Fibroblast of upper back skin (primary cell): Measurements from ENCODE around the gene PPP1R3D.
"Not testable (repeated sequence)": the region's sequence is repeated elsewhere in the genome, so short reads cannot be mapped to it uniquely, and the experiment has no call there.

Experiments used
- DNase-seq: peaks from one replicate; pipeline ENCODE4 v3.0.0-alpha.2; 2013

Gene PPP1R3D, protein sequence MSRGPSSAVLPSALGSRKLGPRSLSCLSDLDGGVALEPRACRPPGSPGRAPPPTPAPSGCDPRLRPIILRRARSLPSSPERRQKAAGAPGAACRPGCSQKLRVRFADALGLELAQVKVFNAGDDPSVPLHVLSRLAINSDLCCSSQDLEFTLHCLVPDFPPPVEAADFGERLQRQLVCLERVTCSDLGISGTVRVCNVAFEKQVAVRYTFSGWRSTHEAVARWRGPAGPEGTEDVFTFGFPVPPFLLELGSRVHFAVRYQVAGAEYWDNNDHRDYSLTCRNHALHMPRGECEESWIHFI

DNA sequence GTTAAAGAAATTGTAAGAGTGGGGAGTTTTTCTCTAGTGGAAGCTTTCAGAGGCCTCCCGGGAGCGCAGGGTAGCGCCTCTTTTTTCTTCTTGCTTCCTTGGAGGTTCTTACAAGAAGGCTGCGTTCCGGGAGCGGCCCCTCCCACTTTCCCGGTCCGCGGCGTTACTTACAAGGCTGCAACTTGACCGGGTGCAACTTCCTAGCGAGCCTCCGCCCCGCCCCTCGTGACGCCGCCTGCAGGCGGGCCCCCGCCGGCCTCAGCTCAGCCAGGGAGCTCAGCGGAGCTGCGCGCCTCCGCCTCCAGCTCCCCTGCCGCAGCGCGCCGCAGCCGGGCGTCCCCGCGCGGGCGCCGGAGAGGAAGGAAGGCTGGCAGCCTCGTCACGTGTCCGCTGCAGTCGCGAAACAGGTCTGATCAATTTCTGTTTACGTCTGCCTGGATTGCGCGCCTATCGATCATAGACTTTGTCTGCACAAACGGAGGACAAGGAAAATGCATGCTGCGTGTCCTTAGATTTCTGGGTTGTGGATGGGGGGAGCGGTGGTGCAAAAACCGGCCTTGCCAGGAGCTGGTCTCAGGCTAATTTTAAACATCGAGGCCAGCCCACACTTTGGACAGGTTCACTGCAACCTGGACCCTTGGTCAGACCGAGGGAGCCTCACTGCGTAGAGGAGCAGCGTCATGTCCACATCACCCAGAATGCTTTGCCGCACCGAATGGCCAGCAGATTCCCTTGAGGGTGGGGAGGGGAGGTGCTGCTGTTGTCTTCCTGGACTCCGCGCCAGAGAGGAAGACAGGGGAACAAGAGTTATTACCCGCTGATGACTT is at the start of gene PPP1R3D, which contains the start of gene FAM217B:
TSS of gene PPP1R3D (minus strand) at position 177 of the 827 bp plus-strand sequence. CDS start 374 bp downstream, outside the sequence.
TSS of gene FAM217B (plus strand) at position 261 of the 827 bp plus-strand sequence. CDS start 3,555 bp downstream, outside the sequence.
- peak; percentile 96 for DNase-seq

DNA sequence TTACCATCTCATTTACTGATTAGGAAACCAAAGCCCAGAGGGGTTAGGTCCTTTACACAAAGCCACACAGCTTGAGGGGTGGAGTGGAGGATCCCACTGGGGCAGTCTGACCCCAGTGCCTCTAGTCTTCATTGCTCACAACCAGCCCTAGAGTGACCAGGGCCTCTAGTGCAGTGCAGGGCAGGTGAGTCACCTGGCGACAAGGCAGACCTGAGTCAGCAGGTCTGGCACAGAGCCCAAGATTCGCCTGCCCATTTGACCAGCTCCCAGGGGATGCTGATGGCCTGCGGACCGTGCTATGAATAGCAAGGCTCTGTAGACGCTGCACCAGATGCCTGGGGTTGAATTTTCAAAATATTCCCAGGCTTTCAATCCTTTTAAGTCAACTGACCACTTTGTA is 48.0 kb upstream of the PPP1R3D start:
- DNase-seq, result no peak

DNA sequence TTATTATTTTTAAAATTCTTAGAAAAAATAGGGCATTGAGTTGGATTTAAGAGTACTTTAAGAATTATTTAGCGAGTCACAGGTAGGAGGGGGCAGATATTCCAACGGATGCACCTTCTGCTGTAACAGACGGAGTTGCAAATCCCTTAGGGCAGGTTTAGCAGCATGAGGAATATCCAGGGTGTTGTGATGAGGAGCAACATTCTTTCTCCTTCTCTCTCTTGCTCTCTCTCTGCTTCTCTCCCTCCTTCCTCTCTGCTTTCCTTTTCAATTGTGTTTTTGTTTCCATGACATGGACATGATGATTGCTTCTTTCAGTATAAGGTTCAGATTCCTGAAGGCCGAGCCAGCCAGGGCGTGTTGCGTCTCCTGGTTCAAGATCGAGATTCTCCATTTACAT is 47.0 kb upstream of the PPP1R3D start:
- no peak for DNase-seq

DNA sequence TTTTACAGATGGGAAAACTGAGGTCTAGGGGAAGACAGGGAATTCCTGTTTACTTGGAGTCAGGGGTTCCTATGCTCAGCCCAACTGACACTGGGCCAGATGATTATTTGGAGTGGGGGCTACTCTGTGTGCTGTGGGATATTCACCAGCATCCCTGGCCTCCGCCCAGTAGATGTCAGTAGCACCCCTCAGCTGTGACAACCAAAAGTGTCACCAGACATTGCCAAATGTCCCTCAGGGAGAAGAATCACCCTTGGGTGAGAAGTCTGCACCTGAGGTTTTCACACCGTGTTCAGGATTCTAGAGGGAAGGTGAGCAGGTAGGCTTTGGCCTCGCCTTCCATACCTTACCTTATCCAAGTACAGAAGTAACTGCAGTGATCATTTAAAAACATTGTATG is 45.8 kb upstream of the PPP1R3D start:
- DNase-seq, result no peak

DNA sequence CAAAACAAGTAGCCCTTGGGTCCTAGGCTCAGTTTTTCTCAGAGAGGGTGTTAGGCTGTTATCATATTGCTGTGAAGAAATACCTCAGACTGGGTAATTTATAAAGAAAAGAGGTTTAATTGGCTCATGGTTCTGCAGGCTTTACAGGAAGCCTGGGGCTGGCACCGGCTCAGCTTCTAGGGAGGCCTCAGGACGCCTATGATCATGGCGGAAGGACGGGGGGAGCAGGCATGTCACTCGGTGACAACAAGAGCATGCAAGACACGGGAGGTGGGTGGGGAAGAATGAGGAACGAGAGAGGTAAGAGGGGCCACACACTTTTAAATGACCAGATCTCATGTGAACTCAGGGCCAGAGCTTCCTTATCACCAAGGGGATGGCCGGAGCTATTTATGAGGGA is 45.1 kb upstream of the PPP1R3D start:
- no peak for DNase-seq

DNA sequence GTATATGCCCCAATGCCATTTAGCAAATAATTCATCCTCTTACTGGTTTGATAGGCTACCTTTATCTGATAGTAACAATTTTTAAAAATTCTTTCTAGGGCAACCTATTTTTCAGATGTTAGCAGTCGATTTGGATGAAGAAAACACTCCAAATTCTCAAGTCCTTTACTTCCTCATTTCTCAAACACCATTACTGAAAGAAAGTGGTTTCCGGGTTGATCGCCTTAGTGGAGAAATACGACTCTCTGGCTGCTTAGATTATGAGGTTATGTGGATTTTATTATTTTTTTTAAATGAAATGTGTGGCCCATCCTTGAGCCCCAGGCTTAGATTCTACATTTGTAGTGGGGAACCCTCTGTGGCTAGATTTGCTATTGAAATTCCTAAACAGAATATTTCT is 44.4 kb upstream of the PPP1R3D start:
- no peak for DNase-seq

DNA sequence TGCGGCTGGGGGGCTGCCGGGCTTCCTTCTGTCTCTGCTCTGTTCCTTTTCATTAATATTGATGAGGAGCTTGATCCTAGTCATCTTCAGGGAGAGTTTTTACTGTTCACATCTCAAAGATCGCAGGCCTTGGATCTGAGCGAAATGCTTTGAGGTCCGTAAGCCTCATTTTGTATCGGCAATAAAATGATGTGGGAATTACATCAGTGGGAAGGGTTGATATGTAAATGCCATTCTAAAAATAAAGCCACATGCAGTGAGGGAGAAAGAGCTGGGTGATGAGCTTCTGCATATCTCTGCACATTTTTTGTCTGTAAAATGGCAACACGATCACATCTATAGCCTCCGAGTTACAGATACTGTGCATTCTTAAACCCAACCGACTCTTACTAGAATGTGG is 43.0 kb upstream of the PPP1R3D start:
- DNase-seq, result no peak

DNA sequence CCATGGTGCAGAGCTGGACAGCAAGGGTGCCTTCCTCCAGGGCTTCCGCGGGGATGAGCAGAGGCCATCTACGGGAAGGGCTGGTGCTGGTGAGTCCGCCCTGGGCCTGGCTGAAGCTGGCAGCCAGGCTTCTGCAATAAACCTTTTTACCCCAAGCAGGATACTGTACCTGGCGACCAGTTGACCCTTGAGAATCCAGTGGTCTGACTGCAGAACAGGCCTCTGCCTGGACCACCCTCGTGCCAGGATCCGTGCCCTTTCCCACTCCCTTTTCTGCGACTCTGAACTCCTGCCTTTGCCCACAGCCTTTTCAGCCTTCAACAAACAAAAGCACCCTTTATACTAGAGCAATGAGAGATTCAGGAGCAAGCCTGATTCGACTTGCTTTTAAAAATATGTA is 37.0 kb upstream of the PPP1R3D start:
- no peak for DNase-seq

DNA sequence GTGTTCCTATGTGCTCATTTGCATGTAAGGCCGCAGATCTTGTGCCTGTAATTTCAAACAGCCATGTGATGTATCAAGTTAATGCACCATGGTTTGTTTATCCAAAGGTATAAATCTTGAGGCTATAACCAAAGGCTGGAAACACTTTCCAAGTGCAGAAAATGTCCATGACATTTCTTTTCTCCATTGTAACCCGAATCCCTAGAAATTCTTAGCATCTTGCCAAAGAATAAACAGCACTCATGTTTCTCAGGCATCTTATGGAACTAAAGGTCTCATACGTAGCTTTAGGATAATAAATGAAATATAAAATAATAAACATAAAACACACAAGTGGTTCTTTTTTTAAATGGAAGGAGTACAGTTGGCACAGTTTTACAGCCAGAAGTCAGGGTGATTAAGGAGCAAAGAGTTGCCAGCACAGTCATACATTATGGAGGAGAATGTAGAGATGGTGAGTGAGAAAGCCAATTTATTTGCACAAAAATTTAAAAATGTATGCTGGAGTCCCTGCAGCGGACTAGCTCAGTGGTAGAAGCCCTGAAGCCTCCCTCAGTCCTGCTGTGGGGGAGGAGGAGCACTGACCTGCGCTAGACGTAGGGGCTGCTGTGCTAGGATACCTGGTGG is 36.2 kb upstream of the PPP1R3D start:
- no peak for DNase-seq

DNA sequence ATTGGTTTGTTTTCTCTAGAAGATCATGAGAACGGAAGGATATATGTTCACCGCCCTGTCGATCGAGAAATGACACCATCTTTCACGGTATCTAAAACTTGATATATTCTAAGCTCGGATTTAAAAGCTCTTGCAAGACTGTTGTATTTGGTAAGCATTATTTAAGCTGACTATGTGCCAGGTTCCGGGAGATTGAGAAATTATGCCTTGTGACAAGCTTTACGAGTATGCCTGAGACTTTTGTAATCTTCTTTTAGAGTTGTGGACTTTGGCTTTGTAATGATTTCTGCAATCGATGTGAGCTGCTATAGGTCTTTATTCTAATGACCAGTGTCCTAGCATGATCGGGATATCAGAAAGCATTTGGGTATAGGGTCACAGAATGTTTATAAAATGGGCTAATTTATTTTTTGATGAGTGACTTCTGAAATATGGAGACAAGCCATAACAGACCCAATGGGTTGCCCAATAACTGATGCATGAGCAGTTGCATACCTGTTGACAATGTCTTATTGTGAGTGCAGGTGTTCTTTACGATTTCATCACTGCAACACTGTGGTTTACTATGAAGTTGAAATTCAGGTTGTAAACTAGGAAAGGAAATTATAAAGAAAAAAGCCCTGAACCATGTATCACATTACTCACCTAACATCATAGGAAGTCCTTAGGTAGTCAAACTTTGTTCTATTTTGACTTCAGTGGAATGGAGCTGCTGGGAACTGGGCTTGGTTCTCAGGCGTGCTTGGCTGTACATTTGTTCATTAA is 32.1 kb upstream of the PPP1R3D start:
- no peak for DNase-seq

DNA sequence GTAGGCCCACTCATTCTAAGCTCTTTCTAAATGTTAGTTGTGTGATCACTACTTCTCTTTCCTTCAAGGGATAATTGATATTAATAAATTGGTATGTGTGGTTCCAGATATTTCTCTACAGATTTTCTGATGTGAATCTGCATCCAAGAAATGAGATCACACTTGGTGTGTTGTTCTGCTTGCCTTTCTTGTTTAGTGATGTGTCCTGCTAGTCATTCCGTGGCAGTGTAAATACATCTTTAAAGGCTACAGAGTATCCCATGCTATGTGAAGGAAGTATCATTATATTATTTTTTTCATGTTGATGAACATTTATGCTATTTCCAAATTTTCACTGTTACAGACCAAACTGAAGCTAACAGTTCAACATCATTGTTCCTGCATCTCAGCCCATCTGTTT is 31.3 kb upstream of the PPP1R3D start:
- DNase-seq, result no peak

DNA sequence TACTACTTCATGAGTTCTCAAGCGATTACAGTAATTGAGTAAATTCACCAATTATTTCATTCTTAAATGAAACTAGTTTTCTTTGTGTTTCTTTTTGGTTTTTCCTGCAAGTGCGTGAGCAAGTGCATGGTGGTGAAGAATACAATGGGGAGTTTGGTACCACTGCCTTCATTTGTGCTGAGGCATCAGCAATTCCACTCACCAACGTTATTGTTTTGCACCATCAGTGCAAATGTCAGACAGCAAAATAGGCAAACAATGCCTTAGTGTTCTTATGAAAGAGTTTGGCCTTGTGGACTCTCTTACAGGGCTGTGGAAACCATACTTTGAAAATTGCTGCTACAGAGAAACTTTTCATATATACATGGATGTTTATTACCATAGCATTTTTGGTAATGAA is 26.3 kb upstream of the PPP1R3D start:
- no peak for DNase-seq

DNA sequence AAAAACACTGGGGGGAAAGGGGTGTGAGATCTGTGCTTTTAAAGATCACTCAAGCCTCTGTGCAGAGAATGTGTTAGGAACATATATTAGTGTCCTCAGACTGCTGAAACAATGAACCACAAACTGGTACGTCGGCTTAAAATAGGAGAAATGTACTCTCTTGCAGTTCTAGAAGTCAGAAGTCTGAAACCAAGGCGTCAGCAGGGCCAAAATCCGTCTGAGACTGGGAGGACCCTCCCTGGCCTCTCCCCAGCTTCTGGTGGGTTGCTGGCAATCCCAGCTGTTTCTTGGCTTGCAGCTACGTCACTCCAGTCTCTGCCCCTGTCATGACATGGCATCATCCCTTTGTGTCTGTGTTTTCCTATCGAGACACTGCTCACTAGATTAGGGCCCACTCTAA is 22.1 kb upstream of the PPP1R3D start:
- no peak for DNase-seq

DNA sequence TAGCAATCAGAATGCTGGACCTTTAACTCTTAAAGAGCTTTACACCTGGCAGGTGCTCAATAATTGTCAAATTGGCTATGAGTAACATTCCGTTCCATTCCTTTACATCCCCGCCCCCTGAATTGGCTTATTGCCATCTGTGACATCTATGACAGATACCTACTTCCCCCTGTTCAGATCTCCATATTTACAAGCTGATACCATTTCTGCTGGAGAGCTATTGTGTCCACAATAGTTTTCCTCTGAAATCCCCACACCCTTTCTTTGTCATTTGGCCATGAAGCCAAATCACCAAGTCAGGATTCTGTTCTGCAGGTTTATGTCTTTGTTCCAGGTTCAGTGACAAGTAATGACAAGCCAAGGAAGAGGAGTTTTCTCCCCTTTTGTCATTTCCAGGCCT is 21.3 kb upstream of the PPP1R3D start:
- DNase-seq, result no peak

DNA sequence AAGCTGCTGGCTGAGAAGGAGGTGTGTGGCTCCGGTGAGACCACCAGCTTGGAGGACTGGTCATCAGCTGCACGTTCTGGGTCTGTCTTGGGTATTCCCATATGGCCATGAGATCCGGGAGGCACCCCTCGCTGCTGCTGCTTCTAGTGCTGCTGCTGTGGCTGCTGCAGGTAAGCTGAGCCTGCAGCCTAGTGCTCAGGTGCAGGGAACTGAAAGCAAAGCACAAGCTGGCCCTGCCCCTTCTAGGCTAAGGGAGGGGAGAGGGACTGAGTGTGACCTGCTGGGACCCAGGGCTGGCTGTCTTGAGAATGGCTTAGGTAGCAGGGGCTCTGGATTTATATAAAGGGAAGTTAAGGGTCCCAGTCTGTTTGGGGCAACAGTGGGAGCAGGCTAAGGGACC is 18.5 kb upstream of the PPP1R3D start:
- DNase-seq, result no peak

DNA sequence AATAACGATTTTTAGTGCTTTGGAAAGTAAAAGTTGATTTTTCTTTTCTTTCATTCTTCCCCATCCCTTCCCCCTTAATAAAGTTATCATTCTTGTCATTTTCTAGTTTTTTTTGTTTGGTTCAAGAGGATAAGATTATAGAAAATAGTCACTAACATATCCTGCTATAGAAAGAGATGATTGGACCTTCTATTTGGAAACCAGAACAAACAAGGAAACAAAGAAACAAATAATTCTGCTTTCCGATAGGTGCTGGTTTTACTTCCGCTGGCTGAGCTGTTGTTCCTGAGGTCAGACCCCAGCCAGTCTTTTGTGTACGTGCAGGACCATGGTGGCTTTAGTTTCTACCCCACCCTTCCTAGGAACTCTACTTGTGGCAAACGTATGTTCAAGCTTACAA is 18.0 kb upstream of the PPP1R3D start, which contains the start of gene CDH26:
TSS of gene CDH26 (plus strand) at position 301 of the 400 bp plus-strand sequence. CDS start 304 bp downstream, outside the sequence.
- no peak for DNase-seq

DNA sequence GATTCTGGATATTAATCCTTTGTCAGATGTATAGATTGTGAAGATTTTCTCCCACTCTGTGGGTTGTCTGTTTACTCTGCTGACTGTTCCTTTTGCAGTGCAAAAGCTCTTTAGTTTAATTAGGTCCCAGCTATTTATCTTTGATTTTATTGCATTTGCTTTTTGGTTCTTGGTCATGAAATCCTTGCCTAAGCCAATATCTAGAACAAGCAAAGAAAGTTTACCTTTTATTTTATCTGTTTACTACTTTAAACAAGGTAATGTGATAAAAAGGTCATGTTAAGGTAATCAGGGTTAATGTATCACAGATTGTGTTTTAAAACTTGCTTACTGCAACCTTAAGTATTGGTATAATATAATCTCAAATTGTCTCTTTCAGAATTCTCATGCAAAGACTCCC is 17.5 kb upstream of the PPP1R3D start:
- DNase-seq, result not testable (repeated sequence)

DNA sequence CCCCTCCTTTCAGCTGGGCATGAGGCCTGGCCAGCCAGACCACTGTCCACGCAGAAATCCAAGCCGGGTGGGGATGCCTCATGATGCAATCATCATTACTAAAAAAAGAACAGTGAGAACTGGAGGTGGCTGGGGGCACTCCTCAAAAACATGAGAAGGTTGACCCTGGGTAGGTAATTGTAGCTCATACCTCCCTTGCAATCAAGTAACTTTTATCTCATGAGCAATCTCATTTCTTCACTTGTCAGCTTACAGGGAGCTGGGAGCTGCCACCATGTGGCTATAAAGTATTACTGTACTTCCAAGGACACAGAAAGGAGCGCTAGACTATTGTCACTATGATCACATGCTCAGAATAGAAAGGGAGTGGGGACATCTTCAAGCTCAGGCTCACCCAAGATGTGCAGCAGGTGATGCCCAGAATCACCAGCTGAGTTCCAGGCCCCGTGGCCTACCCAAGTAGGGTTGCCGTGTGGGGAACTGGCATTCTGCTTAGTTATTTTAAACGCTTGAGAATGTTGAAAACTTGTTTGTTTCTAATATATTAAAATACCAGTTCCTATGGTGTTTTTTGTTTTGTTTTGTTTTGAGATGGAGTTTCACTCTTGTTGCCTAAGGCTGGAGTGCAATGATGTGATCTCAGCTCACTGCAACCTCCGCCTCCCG is 15.2 kb upstream of the PPP1R3D start:
- no peak for DNase-seq

DNA sequence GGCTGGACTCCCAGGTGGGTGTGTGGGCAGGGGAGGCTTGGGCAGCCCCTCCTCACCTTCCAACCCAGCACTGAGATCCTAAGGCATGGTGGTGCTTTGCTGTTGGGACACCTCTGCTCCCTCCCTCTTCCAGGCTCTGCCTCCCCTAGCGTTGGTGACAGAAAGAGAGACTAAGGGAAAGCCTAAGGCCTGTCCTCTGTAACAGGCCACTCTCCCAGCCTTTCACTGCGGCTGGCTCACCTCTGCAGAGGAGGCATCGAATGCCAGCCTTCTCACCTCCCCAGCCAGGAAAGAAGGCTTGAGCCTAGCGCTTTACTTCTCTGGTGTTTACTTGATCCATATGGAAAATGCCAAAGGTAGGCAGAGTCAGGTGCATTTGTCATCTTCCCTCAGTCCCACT is 14.6 kb upstream of the PPP1R3D start:
- no peak for DNase-seq

DNA sequence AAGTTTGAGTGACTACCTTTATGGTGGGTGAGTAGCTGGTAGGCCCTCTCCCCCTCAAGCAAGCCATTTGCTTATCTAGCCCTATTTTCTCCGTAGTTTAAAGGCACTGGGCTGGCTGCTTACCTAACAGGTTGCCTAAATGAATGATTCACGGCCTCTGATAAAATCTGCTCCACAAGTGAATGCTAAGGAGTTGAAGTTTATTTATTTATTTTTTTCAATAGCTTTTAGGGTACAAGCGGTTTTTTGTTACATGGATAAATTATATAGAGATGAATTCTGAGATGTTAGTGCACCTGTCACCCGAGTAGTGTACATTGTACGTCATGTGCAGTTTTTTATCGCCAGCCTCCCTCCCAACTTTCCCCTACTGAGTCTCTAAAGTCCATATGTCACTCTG is 9.8 kb upstream of the PPP1R3D start:
- no peak for DNase-seq

DNA sequence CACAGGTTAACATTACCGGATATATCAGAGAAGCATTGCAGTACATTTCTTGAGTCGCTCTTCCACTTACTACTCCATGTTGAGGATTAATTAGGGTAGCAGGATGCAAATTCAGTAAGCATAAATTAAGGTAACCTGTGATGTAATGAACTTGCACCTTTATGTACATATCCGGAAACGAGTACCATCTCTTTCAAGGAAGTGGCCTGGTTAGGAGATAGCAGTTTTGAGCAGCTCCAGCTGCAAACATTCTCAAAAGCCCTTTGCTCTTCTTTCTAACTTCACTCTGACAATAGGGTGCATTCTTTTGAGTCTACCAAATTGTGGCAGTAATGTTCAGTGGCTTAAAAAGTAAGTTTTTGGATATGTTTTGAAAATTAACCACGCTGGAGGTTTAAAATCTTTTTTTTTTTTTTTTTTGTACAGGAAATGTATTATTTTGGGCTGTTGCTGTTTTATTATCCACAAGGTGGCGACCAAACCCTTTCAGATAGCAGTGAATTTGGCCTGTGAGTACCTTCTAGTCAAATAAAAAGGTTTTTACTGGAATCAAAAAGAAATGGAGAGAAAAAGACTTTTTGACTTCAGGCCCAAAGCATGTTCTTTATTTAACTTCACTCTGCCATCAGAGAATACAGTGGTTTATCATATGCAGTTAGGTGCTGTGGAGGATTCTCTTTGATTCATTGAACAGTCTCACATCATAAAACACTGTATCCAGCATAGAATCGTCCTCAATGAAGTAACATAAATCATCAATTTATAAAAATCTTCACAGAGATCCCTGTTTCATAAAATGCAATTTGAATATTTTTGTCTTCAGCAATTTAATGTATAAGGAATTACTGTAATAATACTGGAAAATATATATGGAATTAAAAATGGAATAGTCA is 9.0 kb upstream of the PPP1R3D start:
- peak; percentile 67 for DNase-seq
